ENCODE results near the gene TIE1. TPM values are rescaled to one million over a fixed set of nuclear protein-coding genes. Genes with fewer than 3 reads are reported as not detected.

Gene TIE1
- total RNA-seq, 1 experiment from 2014 or later = 1.2 TPM

- H3K9ac ChIP-seq (ENCODE audit: extremely low read depth, insufficient read length, low read length) = no peak overlapping the region
- H3K27ac Mint-ChIP-seq = peak overlapping the region; percentile 97 to 98 (median 97)
- DNase-seq = peak; percentile 99
- H3K9me3 Mint-ChIP-seq = peaks cover 5 to 11% of the 10 kb centered on the region in 2 experiments
- H2BK20ac ChIP-seq (ENCODE audit: low read depth, low read length, poor library complexity, severe bottlenecking) = no peak overlapping the region
- H2BK12ac ChIP-seq (ENCODE audit: insufficient read length, low read depth, low read length) = no peak overlapping the region
- no peak overlapping the region for H4K91ac ChIP-seq (ENCODE audit: insufficient read length, low read depth, low read length)
- no peak overlapping the region for H2BK120ac ChIP-seq (ENCODE audit: low read depth, low read length, poor library complexity, severe bottlenecking)
- peaks cover 3% of the 10 kb centered on the region for H4K20me1 ChIP-seq (ENCODE audit: control insufficient read depth, insufficient read depth, insufficient read length)
- H3K23ac ChIP-seq (ENCODE audit: insufficient read length, low read depth, low read length) = no peak overlapping the region
- H4K5ac ChIP-seq (ENCODE audit: insufficient read length, low read depth, low read length) = no peak overlapping the region
- H3K27ac ChIP-seq (ENCODE audit: insufficient read length, low read depth, low read length) = peak overlapping the region; percentile 24
- no CpG with 5 or more reads among the region's 29 CpGs for WGBS (ENCODE audit: extremely low coverage, insufficient read length, low lambda C conversion rate)
- no peak for TF ChIP-seq CTCF (conservative IDR thresholded peaks at IDR 0.05)
- peaks cover 5% of the 10 kb centered on the region for H3K27me3 Mint-ChIP-seq (ENCODE audit: low read depth)
- H3K79me1 ChIP-seq (ENCODE audit: insufficient read depth, low read depth, low read length, poor library complexity, severe bottlenecking) = no peaks in the 10 kb centered on the region
- peaks cover 6 to 27% (median 19%) of the 10 kb centered on the region in 3 experiments; a peak in 6 of 7 replicates for H3K36me3 Mint-ChIP-seq (ENCODE audit: insufficient read depth in 1 of 3, low read depth in 3 of 3)
- peaks cover 22 to 26% of the 10 kb centered on the region in 2 experiments for H3K4me1 Mint-ChIP-seq
- H2AFZ ChIP-seq (ENCODE audit: low read length) = no peak overlapping the region
- H2AK5ac ChIP-seq (ENCODE audit: insufficient read length, low read length) = no peak overlapping the region
- H2BK5ac ChIP-seq (ENCODE audit: insufficient read length, low read length) = no peak overlapping the region
- H3K23me2 ChIP-seq (ENCODE audit: insufficient read length, low read depth, low read length, poor library complexity, severe bottlenecking) = peaks cover 6% of the 10 kb centered on the region
- no peaks in the 10 kb centered on the region for H3K9me3 ChIP-seq (ENCODE audit: control insufficient read depth, low read depth, low read length)
- H3K79me2 ChIP-seq (ENCODE audit: insufficient read depth, low read length) = no peaks in the 10 kb centered on the region
- no peak overlapping the region for H3K4ac ChIP-seq (ENCODE audit: low read depth, low read length)
- peak overlapping the region; percentile 84 to 89 for H3K4me3 Mint-ChIP-seq
- no peaks in the 10 kb centered on the region for H3K27me3 ChIP-seq (ENCODE audit: insufficient read depth, low read length)
- no peak overlapping the region for H2BK15ac ChIP-seq (ENCODE audit: low read depth, low read length)
- H3K4me2 ChIP-seq (ENCODE audit: insufficient read depth, insufficient read length, low read length) = peak overlapping the region; percentile 65
- H4K8ac ChIP-seq (replicated peaks; ENCODE audit: insufficient read length, low read depth, low read length) = no peak overlapping the region
- H3K56ac ChIP-seq (ENCODE audit: insufficient read length, low read depth, low read length) = no peak overlapping the region
- H3K4me1 ChIP-seq (ENCODE audit: insufficient read depth, low read length) = peaks cover 5% of the 10 kb centered on the region; the same call in 1 of the 2 replicates
- H3K14ac ChIP-seq (ENCODE audit: insufficient read depth, low read length) = no peak overlapping the region; the same call in 1 of the 2 replicates
- H3T11ph ChIP-seq (ENCODE audit: low read length) = no peak overlapping the region
- H3K18ac ChIP-seq (ENCODE audit: insufficient read length, low read depth, low read length) = peak overlapping the region; percentile 0
Measured at GRCh38 chr1:43270421-43271095, 30.2 kb upstream of the TIE1 start.
